SU-DHL-6 (cell line): ENCODE data around the gene G6PC3.

Experiments used
- H2AFZ ChIP-seq: fragments of 200-600 bp; sonication (generic); 2 replicates; pipeline ENCODE4 v1.6.1; 2014; ENCODE audit warnings: low read depth, mild to moderate bottlenecking, moderate library complexity, mixed read lengths, antibody characterized with exemption, low read length; ENCODE audit not compliant: severe bottlenecking
- H3F3A ChIP-seq: fragments of 200-600 bp; shearing (Covaris generic); 2 replicates; pipeline ENCODE4 v1.6.0; 2016; ENCODE audit warnings: antibody characterized with exemption, mild to moderate bottlenecking; ENCODE audit not compliant: insufficient read depth
- H3K27ac ChIP-seq: fragments of 200-600 bp; sonication (generic); 2 replicates; pipeline ENCODE4 v1.5.1; 2016; ENCODE audit warnings: low read depth, mild to moderate bottlenecking, low read length, moderate library complexity, mixed read lengths
- H3K27me3 ChIP-seq: fragments of 200-600 bp; sonication (generic), shearing (Covaris generic); 2 replicates; pipeline ENCODE4 v1.6.0; 2014; ENCODE audit warnings: mild to moderate bottlenecking, low read length
- H3K36me3 ChIP-seq: fragments of 200-600 bp; sonication (generic); 2 replicates; pipeline ENCODE4 v1.6.1; 2014; ENCODE audit warnings: mild to moderate bottlenecking, low read length, mixed read lengths
- H3K4me2 ChIP-seq: fragments of 300-600, 200-600 bp; shearing (Covaris generic), sonication (generic); 2 replicates; pipeline ENCODE4 v1.6.0; 2014; ENCODE audit warnings: low read length, low read depth, mild to moderate bottlenecking; ENCODE audit not compliant: poor library complexity, severe bottlenecking
- H3K4me3 ChIP-seq: fragments of 200-600 bp; sonication (generic); 2 replicates; pipeline ENCODE4 v1.5.1; 2014; ENCODE audit warnings: antibody characterized with exemption, low read length, mild to moderate bottlenecking, mixed read lengths; ENCODE audit not compliant: insufficient read depth, poor library complexity, severe bottlenecking
- H3K79me2 ChIP-seq: fragments of 200-600 bp; sonication (generic); 2 replicates; pipeline ENCODE4 v1.6.1; 2014; ENCODE audit warnings: mild to moderate bottlenecking, low read length, moderate library complexity; ENCODE audit not compliant: insufficient read depth
- H3K9ac ChIP-seq: fragments of 200-600 bp; sonication (generic); 2 replicates; pipeline ENCODE4 v1.7.0; 2014; ENCODE audit warnings: mild to moderate bottlenecking, low read length
- H3K9me2 ChIP-seq: fragments of 200-600 bp; sonication (generic); replicated peaks from 2 replicates; pipeline ENCODE4 v1.6.1; 2014; ENCODE audit warnings: low read length; ENCODE audit not compliant: insufficient read depth
- H3K9me3 ChIP-seq: fragments of 200-600 bp; sonication (generic); 2 replicates; pipeline ENCODE4 v1.6.1; 2014; ENCODE audit warnings: low read length, mixed read lengths; ENCODE audit not compliant: insufficient read depth
- H4K20me1 ChIP-seq: fragments of 200-600 bp; sonication (generic); 2 replicates; pipeline ENCODE4 v1.6.1; 2014; ENCODE audit warnings: low read depth, mild to moderate bottlenecking, antibody characterized with exemption, low read length, moderate library complexity, mixed read lengths
- CTCF ChIP-seq: fragments of 200-600 bp; sonication (generic); IDR thresholded peaks from one replicate; pipeline ENCODE4 v1.5.1; 2017; ENCODE audit warnings: antibody characterized with exemption, mild to moderate bottlenecking, low read length, moderate library complexity; ENCODE audit not compliant: insufficient read depth, poor library complexity, severe bottlenecking
- EZH2phosphoT487 ChIP-seq: fragments of 200-600 bp; sonication (generic), shearing (Covaris generic); conservative IDR thresholded peaks from 2 replicates; pipeline ENCODE4 v1.6.1; 2018; ENCODE audit warnings: mild to moderate bottlenecking, antibody characterized with exemption, low read length, moderate library complexity, mixed read lengths

Gene G6PC3

GRCh38 chr17:44092051-44092450 lies 21.5 kb downstream of the G6PC3 start:
- no peak overlapping the region for H3K27ac ChIP-seq
- H3K36me3 ChIP-seq = no peaks in the 10 kb centered on the region
- no peak overlapping the region for H3K4me2 ChIP-seq

GRCh38 chr17:44093231-44093900 lies 22.8 kb downstream of the G6PC3 start:
- no peak overlapping the region for H3K27ac ChIP-seq
- no peaks in the 10 kb centered on the region for H3F3A ChIP-seq
- H3K4me2 ChIP-seq = no peak overlapping the region
- H3K36me3 ChIP-seq = no peaks in the 10 kb centered on the region
- no peak overlapping the region for H3K4me3 ChIP-seq
- H3K9ac ChIP-seq = no peak overlapping the region
- H3K79me2 ChIP-seq = no peaks in the 10 kb centered on the region
- no peaks in the 10 kb centered on the region for H3K9me3 ChIP-seq
- H3K27me3 ChIP-seq = no peaks in the 10 kb centered on the region
- no peaks in the 10 kb centered on the region for H4K20me1 ChIP-seq
- no peak overlapping the region for H2AFZ ChIP-seq
- TF ChIP-seq CTCF (no peak), EZH2phosphoT487 (no peak)
- H3K9me2 ChIP-seq = no peaks in the 10 kb centered on the region

More at GRCh38 chr17:44092051-44092450, 21.5 kb downstream of the G6PC3 start:
- H3K9me3 ChIP-seq = no peaks in the 10 kb centered on the region
- H3K9ac ChIP-seq = no peak overlapping the region
- no peaks in the 10 kb centered on the region for H3F3A ChIP-seq
- no peak overlapping the region for H3K4me3 ChIP-seq
- no peaks in the 10 kb centered on the region for H3K27me3 ChIP-seq
- no peak overlapping the region for H2AFZ ChIP-seq
- no peaks in the 10 kb centered on the region for H4K20me1 ChIP-seq
- H3K79me2 ChIP-seq = no peaks in the 10 kb centered on the region
- H3K9me2 ChIP-seq = no peaks in the 10 kb centered on the region
- TF ChIP-seq CTCF = no peak
- no peak for TF ChIP-seq EZH2phosphoT487

DNA sequence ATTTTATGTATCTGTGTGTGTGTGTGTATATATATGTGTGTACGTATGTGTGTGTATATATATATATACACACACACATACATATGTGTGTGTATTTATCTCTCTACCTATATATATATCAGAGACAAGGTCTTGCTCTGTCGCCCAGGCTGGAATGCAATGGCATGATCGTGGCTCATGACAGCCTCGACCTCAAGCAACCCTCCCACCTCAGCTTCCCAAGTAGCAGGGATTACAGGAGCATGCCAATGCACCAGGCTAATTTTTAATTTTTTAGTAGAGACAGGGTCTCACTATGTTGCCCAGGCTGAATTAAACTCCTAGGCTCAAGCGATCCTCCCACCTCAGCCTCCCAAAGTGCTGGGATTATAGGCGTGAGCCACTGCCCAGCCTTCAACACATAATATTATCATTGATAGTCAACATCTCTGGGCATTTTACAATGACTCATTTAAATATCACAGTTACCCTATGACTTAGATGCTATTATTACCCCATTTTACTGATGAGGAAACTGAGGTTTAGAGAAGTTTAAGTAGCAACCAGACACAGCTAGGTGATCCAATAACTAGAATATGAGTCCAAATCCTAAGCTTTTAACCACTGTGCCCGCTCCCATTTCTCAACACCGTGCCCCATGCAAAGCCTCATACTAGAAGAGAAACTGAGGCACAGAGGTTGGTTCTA lies 24.3 kb downstream of the G6PC3 start:
- H3K4me2 ChIP-seq = no peak overlapping the region
- H3F3A ChIP-seq = no peaks in the 10 kb centered on the region
- TF ChIP-seq EZH2phosphoT487 = no peak
- TF ChIP-seq CTCF = no peak
- no peaks in the 10 kb centered on the region for H3K36me3 ChIP-seq
- no peaks in the 10 kb centered on the region for H3K79me2 ChIP-seq
- H4K20me1 ChIP-seq = no peaks in the 10 kb centered on the region
- H3K9me2 ChIP-seq = no peaks in the 10 kb centered on the region
- H2AFZ ChIP-seq = no peak overlapping the region
- H3K9ac ChIP-seq = no peak overlapping the region
- H3K27ac ChIP-seq = no peak overlapping the region
- no peak overlapping the region for H3K4me3 ChIP-seq
- no peaks in the 10 kb centered on the region for H3K27me3 ChIP-seq
- H3K9me3 ChIP-seq = no peaks in the 10 kb centered on the region
